Lower lobe of right lung (tissue), 2 donors: ENCODE data around the gene ANKFN1. TPM values are rescaled to one million over a fixed set of nuclear protein-coding genes. Genes with fewer than 3 reads are reported as not detected.

Experiments used
- ATAC-seq, 2 donors: fragments of 200-7000 bp; cut with Tn5 transposase; one replicate each; pipeline ENCODE4 v1.9.1; 2020 to 2022; ENCODE audit warnings: mild to moderate bottlenecking in 2 of 2, moderate library complexity in 2 of 2
- DNase-seq: peaks from one replicate; pipeline ENCODE4 v3.0.0-alpha.2; 2020
- H3K27ac ChIP-seq: fragments of 200-600 bp; one replicate; pipeline ENCODE4 v1.8.0; 2022
- H3K27me3 ChIP-seq: fragments of 200-600 bp; one replicate; pipeline ENCODE4 v1.8.0; 2022; ENCODE audit warnings: low read depth
- H3K36me3 ChIP-seq: fragments of 200-600 bp; one replicate; pipeline ENCODE4 v1.8.0; 2022; ENCODE audit warnings: mild to moderate bottlenecking
- H3K4me1 ChIP-seq: fragments of 200-600 bp; one replicate; pipeline ENCODE4 v1.8.0; 2022
- H3K4me3 ChIP-seq: fragments of 200-600 bp; one replicate; pipeline ENCODE4 v1.8.0; 2022; ENCODE audit warnings: mild to moderate bottlenecking
- H3K9me3 ChIP-seq: fragments of 200-600 bp; one replicate; pipeline ENCODE4 v1.8.0; 2022
- CTCF ChIP-seq: fragments of 200-600 bp; IDR thresholded peaks from one replicate; pipeline ENCODE4 v1.8.0; 2022; ENCODE audit warnings: antibody characterized with exemption, mild to moderate bottlenecking
- intact Hi-C: fragments of 100-400 bp; cut with DNase I; formaldehyde crosslinking; loops from one replicate; pipeline ENCODE4 v1.11.0; 2022
- total RNA-seq: library from RNA; stranded (reverse); fragmentation: NEBNext Ultra II Directional; extraction: Animal tissue kit (Norgen Biotek cat#: 25700); gene quantifications from one replicate; pipeline ENCODE4 v1.2.1, GENCODE V29; 2021
- donor health status: DM: no; HTN: yes; CAD: no; lungs with severe emphysema.

Gene ANKFN1
- total RNA-seq, 1 donor from 2014 or later = 4.3 TPM

GRCh38 chr17:56499799-56500388 is 346.6 kb downstream of the ANKFN1 start:
- no peak for DNase-seq
- no peaks in the 10 kb centered on the region for H3K36me3 ChIP-seq
- peak; percentile 50 for TF ChIP-seq CTCF
- no peak overlapping the region for H3K27ac ChIP-seq
- intact Hi-C loops = no loop called here
- ATAC-seq = peak in 1 of 2 donors; percentile 27
- no peak overlapping the region for H3K4me3 ChIP-seq
- H3K4me1 ChIP-seq = no peaks in the 10 kb centered on the region
- no peaks in the 10 kb centered on the region for H3K27me3 ChIP-seq
- H3K9me3 ChIP-seq = no peaks in the 10 kb centered on the region

- no peaks in the 10 kb centered on the region for H3K4me1 ChIP-seq
- ATAC-seq (no peak), DNase-seq (no peak)
- TF ChIP-seq CTCF = no peak
- H3K27me3 ChIP-seq = no peaks in the 10 kb centered on the region
- no peak overlapping the region for H3K4me3 ChIP-seq
- H3K9me3 ChIP-seq = no peaks in the 10 kb centered on the region
- H3K36me3 ChIP-seq = no peaks in the 10 kb centered on the region
- no peak overlapping the region for H3K27ac ChIP-seq
- intact Hi-C loops = no loop called here
Measured at GRCh38 chr17:56502120-56502654, 348.9 kb downstream of the ANKFN1 start.

- Histone ChIP-seq H3K4me3 (no peak overlapping the region), H3K27me3 (no peaks in the 10 kb centered on the region), H3K9me3 (no peaks in the 10 kb centered on the region), H3K27ac (no peak overlapping the region), H3K36me3 (no peaks in the 10 kb centered on the region), H3K4me1 (no peaks in the 10 kb centered on the region)
- no peak for DNase-seq
- ATAC-seq = no peak
- TF ChIP-seq CTCF = no peak
- intact Hi-C loops = no loop called here
Measured at GRCh38 chr17:56505154-56505756, 352.0 kb downstream of the ANKFN1 start.

GRCh38 chr17:56506349-56506748 is 353.1 kb downstream of the ANKFN1 start:
- intact Hi-C loops = no loop called here
- no peaks in the 10 kb centered on the region for H3K27me3 ChIP-seq
- TF ChIP-seq CTCF = no peak
- H3K4me3 ChIP-seq = no peak overlapping the region
- no peak for ATAC-seq
- H3K36me3 ChIP-seq = no peaks in the 10 kb centered on the region
- H3K4me1 ChIP-seq = no peaks in the 10 kb centered on the region
- DNase-seq = no peak
- H3K9me3 ChIP-seq = no peaks in the 10 kb centered on the region
- no peak overlapping the region for H3K27ac ChIP-seq

- peak in 1 of 2 donors; percentile 39 for ATAC-seq
- H3K4me1 ChIP-seq = no peaks in the 10 kb centered on the region
- no peak overlapping the region for H3K27ac ChIP-seq
- intact Hi-C loops = no loop called here
- peak; percentile 42 for DNase-seq
- H3K36me3 ChIP-seq = no peaks in the 10 kb centered on the region
- no peak for TF ChIP-seq CTCF
- no peak overlapping the region for H3K4me3 ChIP-seq
- H3K27me3 ChIP-seq = no peaks in the 10 kb centered on the region
- no peaks in the 10 kb centered on the region for H3K9me3 ChIP-seq
Measured at GRCh38 chr17:56510554-56511342, 357.5 kb downstream of the ANKFN1 start.
